Peyer's patch (tissue), 4 donors: ENCODE measurements around the gene EBI3.

Source experiments
- CTCF ChIP-seq, 6 experiments: fragments of 450-650 bp in 4 of 6; fragments of 200-600 bp in 2 of 6; sonication (generic) in 1 of 6; IDR thresholded peaks; one replicate each; pipeline ENCODE4 v1.5.1; 2017 to 2019; ENCODE audit warnings: antibody characterized with exemption in 6 of 6, mild to moderate bottlenecking in 3 of 6, moderate library complexity in 1 of 6
- POLR2A ChIP-seq, 2 donors: fragments of 450-650 bp; IDR thresholded peaks; one replicate each; pipeline ENCODE4 v1.5.1; 2017; ENCODE audit warnings: antibody characterized with exemption in 2 of 2, mild to moderate bottlenecking in 2 of 2, moderate library complexity in 2 of 2

GRCh38 chr19:4267101-4267900, 38.0 kb downstream of the EBI3 start:
- TF ChIP-seq CTCF (IDR thresholded peaks at IDR 0.05), result peak; percentile 68 to 88 (median 82)
- TF ChIP-seq POLR2A (IDR thresholded peaks at IDR 0.05), result no peak
